C1 segment of cervical spinal cord (tissue), 14 donors: ENCODE data around the gene PDGFB.

Source experiments
- DNase-seq, 14 donors: peaks; one replicate each; lab custom pipeline; 2025; lab: John Stamatoyannopoulos, UW

Gene PDGFB

DNA sequence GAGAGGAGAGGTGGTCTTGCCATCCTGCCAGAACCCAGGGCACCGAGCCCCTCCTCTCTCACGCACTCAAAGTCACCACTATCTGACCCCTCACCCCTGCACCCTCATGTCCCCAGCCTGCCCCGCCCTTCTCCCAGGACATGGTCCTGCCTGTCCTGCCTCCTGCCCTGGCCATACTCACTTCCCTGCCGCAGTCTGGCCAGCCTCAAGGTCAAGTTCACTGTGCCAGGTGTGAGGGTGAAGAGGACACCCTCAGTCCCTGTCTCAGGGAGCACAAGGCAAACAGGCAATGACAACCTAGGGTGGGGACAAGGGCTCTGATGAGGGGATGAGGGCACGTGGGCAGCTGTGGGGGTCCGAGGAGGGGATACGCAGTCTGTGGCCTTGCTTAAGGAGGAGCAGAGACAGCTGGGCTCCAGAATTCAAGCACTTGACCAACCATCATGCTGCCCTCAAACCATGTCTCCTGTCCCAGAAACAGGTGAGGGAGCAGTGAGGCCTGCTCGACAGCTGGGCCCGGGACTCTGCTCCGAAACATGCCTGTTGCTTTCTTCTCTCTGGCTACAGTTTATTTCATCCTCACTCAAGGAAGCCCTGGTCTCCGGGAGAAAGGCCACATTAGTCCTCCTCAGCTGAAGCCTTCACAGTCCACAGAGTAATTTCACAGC lies 36.6 kb downstream of the PDGFB start:
- no peak for DNase-seq

DNA sequence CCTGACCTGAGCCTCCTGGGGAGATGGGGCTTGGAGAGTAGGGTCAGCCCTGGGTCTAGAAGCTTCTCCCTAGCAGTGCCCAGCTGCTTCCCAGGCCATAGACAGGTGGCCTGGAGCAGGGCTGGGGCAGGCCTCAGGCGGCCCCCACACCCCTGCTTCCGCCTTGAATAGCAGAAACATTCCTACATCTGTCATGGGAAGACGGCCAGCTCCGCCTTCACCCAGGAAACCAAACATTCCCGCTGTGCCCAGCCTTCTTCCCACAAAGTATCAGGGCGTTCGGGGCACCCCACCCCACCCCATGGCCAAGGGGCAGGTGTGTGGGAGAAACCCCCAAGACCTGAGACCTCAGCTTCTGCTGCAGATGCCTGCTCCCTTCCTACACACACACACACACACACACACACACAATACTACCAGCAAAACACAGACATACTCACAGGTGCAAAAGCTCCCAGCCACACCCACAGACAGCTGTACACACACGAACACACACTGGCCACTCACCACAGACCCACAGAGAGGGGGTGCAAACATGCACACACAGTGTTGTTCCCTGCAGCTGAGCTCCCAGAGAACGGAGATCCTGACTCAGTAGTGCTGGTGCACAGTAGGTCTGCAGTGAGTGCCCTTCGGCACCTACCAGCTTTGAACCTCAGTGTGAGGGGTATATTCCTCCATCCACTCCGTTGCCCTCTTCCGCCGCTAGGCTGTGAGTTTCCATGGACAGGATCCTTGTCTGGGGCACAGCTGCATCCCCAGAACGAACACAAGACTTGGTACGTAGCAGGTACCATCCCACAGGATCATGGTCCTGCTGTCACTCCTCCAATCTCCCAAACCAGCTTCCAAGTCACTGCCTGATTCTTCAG lies 37.4 kb downstream of the PDGFB start:
- DNase-seq, result peak in 1 of 14 donors; percentile 10

DNA sequence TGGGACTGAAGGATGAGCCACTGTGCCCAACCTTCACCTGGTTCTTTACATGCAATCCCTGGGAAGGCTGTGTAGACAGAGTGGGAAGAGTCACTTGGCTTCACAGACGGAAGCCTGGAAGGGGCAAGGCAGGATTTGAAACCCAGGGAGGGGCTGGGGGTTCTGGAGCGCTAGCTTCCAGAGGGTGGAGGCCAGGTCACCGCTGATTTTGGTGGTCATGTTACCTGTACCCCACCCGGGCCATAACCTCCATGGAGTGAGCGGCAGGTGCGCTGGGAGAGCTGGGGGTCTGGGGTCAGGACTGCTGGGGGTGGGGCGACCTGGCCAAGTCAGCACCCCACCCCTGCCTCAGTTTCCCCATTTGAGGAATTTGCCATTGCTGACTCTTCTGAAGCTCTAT lies 38.3 kb downstream of the PDGFB start:
- DNase-seq, result no peak

DNA sequence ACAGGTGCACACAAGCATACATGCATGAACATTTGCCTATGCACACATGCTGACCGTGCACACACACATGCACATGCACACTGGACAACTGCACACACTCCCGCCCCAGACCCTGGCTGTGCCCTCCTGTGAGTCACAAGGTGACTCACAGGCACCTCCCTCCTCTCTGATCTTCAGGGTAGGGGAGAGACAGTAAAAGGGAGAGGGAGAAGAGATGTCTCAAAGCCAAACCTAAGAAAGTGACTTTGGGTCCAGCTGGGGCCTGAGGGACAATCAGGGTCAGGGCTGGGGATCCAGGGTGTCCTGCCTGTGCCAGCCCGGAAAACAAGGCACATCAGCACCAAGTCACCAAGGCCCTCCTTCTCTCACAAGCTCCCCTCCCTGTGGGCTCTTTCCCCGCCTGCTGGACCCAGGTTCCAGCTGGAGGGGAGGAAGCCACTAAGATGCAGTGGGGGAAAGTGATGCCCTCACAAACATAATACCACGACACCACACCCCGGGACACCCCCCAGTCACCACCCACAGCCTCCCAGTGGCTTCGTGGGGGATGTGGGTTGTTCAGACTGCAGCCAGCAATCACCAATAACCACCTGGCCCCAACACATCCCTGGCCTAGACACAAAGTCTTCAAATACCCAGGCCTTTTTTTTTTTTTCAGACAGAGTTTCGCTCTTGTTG lies 39.3 kb downstream of the PDGFB start:
- DNase-seq, result no peak

DNA sequence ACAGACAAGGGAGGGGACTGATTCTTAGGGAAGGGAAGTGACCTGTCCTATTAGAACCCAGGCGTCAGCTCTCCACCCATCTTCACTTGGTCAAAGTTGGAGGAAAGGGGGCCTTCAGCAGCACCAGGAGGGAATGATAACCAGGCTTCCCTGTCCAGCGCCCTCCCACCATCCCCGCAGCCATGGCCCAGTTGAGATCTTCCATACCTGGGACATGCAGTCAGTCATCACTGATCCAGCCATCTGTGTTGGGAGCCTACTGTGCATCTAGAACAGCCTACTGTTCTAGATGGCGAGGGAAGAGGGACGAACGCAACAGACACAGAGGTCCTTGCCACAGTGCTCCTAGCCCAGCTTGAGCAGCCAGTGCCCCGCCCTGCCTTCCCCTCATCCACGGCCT lies 40.6 kb downstream of the PDGFB start:
- DNase-seq, result no peak

DNA sequence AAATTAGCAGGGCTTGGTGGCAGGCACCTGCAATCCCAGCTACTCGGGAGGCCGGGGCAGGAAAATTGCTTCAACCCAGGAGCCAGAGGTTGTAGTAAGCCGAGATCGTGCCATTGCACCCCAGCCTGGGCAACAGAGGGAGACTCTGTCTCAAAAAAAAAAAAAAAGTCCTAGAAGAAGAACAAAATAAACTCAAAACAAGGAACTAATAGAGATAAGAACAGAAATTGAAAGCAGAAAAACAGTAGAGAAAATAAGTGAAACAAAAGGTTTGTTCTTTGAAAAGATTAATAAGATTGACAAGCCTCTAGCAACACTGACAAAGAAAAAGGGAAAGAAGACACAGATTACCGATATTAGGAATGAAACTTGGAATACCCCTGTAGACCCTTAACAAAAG lies 47.2 kb downstream of the PDGFB start:
- DNase-seq, result no peak

DNA sequence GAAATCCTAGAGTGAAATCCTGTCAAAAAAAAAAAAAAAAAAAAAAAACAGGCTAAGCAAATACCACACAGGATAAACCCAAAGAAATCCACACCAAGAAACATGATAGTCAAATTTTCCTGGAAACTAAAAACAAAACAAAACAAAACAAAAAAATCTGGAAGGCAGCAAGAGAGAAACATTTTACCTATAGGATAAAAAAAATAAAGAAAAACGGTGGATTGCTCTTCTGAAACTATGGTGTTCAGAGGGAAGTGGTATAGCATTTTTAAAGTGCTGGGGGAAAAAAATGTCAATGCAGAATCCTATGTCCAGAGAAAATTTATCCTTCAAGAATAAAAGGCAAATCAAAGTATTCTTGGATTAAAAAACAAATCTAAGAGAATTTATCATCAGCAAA lies 50.7 kb downstream of the PDGFB start:
- no peak for DNase-seq

DNA sequence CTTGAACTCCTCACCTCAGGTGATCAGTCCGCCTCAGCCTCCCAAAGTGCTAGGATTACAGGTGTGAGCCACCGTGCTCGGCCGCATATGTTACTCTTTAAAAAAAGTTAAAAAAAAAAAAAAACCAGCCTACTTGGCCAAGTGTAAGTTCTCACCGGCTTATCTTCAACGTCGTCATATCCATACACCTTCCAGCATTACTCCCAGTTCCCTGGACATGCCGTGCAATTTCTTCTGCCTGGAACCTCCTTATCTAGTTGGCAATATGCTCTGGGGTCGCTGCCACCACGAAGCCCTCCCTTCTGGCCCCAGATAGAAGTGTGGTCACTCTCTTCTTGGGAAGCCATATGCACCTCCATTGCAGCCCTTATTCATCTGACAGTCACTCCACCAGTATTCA lies 56.0 kb downstream of the PDGFB start:
- no peak for DNase-seq

DNA sequence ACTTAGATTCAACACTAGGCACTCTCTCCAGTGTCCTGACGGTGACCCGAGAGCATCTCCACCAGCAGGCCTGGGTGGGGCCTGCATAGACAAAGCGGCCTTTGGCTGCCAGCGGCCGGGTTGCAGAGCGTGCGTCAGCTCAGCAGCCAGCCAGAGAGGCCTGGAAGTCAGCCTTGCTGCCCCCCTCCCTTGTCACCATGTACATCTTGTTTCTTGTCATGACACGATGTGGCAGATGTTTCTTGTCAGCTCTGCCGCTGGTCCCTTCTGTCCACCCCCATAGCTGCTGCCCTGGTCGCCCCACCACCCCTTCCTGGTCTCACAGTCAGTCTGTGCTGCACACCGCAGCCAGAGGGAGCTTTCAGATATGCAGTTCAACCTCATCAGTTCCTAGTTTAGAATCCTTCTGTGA lies 59.2 kb downstream of the PDGFB start:
- DNase-seq, result peak in 11 of 14 donors; percentile 34 to 84 (median 55)

DNA sequence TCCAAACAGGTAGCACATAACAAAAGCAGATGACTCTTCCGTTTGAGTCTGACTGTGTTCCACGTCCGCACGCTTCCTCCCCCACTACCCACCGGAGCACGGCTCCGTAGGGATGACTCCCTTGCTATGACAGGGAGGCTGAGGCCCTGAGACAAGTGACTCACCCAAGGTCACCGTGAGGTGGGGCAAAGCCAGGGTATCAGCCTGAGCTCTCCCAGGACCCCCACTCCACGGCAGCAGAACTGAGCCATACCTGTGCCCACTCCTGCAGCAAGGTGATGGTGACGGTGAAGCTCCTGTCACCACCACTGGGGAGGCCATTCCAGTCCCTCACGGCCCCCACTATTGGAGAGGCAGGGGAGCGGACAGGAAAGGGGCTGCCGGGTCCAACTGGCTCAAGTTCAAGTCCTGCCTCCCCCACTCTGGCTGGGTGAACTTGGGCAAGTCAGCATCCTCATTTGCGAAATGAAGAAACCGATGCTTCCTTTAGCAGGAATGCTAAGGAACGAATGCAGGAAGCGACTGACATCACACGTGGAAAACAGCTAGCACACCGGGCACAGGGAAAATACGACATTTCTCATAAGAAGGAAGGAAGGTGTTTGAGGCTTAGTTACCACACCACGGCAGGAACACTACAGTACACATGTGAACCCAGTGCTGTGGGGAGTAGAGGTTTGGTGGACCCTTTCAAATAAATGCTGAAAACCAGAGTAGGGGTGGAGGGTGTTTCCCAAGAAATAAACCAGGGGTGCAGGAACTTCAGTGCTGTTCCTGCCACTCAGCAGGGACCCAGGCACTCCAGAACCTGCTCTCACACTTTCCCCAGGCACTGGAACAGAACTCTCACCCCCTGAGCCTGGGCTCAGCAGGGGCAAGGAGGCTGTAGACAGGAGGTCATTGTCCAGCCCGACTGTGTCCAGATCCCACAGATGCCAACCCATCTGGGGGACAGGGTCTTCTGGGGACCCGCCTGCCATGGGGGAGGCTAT lies 59.9 kb downstream of the PDGFB start:
- no peak for DNase-seq

DNA sequence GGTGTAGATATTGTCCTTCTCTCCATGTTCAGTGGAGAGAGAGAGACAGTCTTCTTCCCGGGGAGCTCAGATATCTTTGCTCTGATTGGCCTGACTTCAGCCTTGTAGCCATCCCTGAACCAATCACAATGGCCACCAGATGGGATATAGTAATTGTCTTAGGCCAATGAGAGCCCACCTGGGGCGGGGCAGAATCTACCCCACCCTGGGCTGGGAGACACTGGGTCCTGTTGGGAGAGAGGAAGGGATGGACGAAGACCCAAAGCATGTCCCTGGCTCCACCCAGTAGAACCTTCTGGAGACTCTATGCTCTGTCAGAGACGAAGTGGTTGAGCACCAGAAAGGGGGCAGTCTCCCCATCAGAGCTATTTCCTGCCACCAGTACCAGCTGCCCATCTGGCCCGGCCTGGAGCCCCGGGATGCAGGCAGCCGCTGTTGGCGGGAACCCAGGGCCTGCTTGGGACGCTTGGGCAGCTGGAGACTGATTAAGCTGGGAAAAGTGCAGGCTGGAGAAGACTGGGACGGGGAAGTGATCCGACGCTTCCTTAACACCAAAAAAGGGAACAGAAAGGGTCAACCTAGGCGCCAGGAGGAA lies 60.7 kb downstream of the PDGFB start:
- peak in 4 of 14 donors; percentile 23 to 52 (median 42) for DNase-seq

DNA sequence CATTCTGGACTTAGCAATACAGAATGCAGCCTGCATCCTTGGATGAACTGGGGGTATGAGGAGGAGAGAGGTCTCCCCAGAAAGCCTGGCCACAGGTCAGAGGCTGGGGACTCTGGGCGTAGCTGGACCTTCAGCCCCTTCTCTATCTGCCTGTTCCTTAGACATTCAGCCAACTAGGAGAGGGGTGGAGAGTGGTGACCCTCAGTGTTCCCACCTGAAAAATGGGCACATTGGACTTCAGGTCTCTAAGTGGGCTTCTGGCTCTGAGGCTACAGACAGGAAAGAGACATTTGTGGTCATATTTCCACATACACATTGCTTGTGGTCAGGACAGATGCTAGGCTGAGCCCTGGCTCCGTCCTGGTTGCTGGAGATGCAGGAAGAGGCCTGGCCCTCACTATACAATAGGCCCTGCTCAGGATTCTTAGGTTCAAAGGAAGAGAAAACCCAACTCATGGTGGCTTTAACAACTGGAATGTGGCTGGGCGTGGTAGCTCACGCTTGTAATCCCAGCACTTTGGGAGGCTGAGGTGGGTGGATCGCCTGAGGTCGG lies 62.2 kb downstream of the PDGFB start:
- DNase-seq, result no peak

DNA sequence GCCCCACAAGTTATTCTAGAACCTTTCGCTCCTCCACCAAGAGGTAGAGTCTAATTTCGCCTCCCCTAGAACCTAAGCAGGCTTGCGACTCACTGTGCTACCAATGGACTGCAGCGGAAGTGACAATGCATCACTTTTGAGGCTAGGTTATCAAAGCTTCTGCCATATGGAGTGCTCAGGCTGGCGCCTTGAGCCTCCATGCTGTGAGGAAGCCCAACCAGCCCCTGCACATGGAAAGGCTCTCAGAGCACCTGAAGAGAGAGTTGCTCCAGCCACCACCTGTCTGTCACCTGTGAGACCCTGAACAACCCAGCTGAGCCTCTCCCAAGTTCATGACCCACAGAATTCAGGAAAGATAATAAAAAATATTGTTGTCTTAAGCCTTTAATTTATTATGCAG lies 63.0 kb downstream of the PDGFB start:
- DNase-seq, result no peak

DNA sequence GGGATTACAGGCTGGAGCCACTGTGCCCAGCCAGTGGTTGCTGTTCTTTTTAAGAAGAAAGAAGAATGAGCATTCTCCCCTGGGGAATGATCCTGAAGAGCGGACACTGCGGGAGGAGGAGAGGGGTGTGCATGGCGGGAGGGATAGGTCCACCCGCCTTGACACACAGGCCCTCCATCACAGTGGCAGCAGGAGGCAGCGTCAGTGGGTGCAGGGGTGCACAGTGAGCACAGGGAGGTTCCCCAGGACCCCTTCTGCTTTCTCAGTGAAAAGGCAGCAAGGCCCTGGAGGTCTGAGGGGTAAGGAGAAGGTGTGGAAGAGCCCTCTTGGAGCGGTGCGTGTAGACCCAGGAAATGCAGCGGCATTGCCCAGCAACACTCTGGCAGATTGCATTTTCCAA lies 63.4 kb downstream of the PDGFB start:
- no peak for DNase-seq

DNA sequence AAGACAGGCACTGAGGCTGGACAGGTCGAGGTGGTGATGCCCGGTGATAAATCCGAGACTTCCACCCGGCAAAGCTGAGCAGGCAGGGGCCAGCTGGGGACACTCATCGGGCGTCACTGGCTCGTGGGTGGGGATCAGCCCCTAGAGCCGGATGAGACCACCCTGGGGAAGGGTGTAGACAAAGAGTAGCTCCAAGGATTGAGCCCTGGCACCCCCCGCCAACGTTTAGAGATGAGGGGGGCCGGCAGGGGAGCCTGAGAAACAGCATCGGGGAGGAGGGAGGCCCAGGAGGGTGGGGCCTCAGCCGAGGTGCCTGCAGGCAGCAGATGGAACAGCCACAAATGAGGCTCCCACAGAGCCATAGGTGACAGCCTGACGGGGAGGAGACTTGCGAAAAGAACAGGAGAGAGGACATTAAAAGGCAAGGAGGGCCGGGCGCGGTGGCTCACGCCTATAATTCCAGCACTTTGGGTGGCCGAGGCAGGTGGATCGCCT lies 64.9 kb downstream of the PDGFB start:
- DNase-seq, result no peak

DNA sequence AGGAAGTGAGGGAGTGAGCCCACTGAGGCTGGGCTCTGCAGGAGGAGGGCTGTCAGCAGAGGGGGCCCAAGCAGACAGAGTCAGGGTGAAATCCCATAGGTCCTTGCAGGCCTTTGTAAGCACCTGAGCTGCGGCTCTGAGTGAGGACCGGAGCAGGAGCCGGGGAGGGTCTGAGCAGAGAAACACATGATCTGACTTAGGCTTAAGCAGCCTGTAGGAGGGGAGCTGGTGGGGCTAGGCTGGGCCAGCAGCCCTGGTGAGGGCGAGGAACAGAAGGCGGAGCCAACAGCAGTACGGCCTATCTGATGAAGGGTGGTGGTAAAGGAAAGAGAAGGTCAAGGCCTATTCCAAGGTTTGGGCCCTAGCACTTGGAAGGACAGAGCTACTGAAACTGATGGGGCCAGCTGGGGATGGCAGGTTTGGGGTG lies 65.4 kb downstream of the PDGFB start:
- DNase-seq, result no peak

DNA sequence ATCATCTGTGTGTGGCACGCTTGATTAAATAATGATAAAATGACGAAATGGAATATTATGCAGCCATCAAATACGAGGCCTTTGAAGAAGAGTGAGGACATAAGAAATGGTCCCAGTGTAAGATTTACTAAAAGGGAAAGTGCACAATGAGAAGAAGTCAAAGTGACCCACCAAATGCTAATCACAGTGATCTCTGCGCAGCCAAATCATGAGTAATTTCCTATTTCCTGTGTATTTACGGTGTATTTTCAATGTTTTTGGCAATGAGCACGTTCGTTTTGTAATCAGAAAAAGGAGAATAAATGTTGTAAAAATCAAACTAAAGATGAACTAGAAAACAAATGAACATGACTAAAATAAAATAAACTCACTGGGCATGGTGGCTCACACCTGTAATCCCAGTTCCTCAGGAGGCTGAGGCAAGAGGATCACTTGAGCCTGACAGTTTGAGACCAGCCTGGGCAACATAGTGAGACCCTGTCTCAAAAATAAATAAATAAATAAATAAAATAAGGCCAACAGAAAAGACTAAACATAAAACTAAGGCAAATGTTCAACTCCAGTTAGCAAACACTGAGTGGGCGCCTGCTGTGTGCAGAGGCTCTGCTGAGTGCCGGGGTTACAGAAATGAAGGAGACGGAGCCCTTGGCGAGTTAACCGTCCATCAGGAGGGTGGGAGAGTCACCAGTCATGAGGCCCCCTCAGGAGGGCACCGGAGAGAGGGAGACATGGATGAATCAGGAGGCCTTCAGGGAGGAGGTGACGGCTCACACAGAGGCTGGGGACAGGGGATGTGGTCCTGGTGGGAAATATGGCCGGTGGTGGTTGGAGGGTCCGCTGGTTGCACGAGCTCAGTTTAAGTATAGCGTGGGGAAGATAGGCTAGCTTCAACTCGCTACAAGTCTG lies 66.3 kb downstream of the PDGFB start:
- no peak for DNase-seq

DNA sequence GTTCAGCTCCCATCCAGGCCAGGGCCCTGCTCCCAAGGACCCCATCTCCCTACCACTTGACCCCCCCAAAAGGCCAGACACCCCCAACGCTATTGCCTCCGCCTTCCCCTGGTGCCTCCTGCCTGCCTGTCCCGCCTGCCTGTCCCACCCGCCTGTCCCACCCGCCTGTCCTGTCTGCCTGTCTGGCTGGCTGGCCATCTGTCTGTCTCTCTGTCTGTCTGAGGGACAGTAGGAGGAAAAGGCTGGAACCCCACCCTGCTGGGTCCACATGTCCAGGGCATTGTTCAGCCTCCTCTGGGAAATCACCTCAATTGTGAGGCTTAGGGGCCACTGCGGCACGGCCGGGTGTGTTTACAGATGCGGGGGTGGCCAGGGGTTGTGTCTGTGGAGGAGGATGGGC lies 67.0 kb downstream of the PDGFB start:
- DNase-seq, result no peak

DNA sequence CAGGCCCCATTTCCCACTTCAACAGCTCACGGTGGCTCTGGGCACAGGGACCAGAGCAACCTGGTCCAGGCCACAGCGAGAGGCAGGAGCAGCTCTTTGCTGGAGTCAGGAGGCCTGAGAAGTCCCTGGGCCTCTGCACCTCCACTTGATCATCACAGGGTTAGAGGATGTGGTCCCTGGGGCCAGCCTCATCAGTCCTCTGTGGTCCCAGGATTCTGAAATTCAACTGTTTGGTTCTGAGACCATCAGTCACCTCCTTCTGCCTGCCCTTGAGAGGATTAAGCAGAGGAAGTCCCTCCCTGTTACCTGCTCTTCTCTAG lies 67.4 kb downstream of the PDGFB start:
- no peak for DNase-seq
